ENCODE results near the gene AGPS.
"Not testable (repeated sequence)": the region's sequence is repeated elsewhere in the genome, so short reads cannot be mapped to it uniquely, and the experiment has no call there.

The AGPS gene

DNA sequence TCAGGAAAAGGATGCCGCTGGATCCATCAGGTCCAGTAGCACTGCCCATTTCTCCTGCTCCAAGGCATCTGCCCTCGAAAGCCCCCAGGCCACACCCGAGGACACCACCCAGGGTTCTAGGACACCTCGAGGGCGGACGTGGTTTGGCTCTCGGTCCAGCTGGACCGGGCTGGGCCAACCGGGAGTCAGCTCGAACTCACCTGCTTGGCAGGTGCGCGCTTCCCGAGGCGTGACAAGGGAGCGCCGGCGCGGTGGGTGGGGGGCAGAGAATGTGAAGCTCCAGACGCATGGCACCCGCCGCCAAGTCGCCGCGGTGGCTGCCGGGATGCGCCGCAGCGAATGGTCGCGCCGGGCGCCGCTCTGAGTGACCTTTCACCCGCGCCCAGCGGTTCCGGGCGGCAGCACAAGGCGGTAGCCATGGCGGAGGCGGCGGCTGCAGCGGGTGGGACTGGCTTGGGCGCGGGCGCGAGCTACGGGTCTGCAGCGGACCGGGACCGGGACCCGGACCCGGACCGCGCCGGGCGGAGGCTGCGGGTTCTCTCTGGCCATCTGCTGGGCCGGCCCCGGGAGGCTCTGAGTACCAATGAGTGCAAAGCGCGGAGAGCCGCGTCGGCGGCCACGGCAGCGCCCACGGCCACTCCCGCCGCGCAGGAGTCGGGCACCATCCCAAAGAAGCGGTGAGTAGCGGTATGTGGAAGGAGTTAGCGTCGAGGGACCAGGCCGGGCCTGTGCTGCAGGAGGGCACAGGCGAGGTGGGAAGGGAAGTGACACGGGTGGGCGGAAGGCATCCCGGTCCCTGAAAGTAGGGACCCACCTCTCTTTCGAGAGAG is at the start of gene AGPS:
TSS of gene AGPS (plus strand) at position 401 of the 830 bp plus-strand sequence. CDS start at position 418, 17 bp downstream.
- FAIRE-seq, result no peak

DNA sequence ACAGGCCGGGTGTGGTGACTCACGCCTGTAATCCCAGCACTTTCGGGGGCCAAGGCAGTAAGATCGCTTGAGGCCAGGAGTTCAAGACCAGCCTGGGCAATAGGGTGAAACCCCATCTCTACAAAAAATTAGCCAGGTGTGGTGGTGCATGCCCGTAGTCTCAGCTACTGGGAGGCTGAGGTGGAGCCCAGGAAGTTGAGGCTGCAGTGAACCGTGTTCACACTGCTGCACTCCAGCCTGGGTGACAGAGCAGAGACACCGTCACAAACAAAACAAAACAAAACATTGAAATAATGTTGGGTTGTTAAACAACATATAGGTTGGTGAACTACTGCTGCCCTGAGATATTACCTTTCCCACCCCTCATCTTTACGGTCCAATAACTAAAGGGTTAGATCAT is 48.8 kb upstream of the AGPS start:
- FAIRE-seq, result no peak

DNA sequence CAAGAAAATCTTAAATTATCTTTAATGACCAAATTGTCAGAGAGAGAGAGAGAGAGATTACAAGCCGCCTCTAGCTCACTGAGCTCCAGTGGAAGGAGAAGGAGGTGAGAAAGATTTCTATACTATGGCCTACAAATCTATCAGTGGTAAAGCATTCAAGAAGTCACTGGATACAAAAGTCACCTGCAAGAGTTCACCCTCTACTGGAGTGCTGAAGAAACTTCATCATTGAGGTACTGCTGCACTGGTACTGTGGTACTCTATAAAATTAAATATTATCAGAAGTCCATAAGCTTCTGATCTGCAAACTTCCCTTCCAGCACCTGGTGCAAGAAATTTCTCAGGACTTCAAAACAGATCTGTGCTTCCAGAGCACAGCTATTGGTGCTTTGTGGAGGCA is 48.3 kb upstream of the AGPS start:
- FAIRE-seq, result no peak

DNA sequence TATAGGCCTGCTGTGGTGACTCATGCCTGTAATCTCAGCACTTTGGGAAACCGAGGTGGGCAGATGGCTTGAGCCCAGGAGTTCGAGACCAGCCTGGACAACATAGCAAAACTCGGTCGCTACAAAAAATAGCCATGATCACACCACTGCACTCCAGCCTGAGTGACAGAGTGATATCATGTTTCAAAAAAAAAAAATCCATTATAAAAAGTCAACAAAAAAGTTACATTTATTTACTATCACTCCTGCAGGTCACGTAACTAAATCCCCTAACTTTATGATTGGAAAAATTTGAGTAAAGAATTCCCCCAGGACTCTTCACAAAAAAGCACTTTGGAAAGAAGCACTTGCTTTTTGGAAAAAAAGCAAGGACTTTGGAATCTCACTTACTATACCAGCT is 46.4 kb upstream of the AGPS start:
- FAIRE-seq, result no peak

DNA sequence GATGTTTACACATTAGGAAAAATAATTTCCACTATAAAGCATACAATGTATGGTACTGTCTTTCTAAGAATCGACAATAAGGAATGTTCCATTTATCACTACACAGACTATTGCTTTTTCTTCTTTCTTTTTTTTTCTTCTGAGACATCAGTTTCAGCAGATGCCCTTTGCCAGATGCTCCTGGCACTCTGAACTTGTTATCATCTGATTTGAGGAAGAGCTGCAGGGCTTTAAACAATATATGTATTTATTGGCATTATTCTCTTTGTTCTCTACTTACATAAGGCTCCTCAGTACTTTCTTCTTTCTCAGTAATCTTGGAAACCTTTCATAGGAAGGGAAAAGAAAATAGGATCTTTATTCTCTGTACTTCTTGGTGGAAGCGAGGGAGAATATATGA is 45.0 kb upstream of the AGPS start:
- FAIRE-seq, result no peak

DNA sequence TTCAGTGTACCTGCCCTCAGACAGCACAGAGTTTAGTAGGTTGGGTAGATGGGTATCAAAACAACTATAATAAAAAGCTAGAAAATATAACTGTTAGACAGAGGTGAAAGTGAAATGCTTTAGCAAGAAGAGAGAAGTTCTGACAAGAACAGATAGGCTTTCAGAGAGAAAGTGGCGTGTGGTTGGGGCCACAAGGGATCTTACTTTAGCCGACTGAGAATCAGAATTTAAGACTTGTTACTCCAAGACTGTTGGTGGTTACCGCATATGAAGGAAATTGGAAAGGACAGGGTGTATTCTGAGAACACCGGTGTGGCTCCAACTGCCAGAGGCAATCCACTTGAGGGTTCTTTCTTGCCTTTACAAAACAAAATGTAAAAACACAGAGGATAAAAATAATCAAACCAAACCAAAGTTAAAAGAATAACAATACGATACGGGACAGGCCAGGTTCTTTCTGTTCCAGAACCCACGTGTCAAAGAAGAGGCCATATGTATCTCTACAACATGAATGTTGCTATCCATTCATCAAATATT is 44.4 kb upstream of the AGPS start:
- FAIRE-seq, result no peak

DNA sequence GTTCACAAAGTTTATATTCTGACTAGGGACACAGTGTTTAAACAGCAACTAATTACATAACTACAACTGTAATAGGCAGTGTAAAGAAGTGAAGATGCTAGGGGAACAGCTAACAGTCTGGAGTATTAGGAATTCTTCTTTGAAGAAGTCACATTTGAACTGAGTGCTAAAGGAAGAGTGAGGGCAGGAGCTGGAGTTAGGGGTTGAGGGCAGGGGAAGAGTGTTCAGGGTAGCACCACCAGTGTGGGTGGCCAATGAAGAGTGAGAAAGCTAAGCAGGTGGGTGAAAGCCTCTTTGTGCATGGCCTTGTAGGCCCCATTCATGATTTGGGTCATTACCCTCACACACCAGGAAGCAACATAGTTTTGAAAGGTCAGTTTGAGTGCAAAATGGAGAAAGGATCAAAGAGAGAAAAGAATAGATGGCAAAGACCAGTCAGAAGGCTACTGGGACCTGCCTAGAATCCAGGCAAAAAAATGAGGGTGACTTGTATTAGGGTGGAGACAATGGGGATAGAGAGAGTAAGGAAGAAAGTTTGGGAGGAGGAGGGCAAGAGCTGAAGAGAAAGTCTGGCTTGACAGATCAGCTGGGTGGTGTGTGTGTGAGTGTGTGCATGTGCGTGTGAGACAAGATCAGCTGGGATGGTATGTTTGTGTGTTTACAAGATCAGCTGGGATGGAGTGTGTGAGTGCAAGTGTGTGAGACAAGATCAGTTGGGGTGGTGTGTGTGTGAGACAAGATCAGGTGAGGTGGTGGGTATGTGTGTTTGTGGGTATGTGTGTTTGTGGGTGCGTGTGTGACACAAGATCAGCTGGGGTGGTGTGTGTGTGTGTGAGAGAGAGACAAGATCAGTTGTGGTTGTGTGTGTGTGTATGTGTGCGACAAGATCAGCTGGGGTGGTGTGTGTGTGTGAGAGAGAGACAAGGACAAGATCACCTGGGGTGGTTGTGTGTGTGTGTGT is 43.6 kb upstream of the AGPS start:
- FAIRE-seq, result no peak

DNA sequence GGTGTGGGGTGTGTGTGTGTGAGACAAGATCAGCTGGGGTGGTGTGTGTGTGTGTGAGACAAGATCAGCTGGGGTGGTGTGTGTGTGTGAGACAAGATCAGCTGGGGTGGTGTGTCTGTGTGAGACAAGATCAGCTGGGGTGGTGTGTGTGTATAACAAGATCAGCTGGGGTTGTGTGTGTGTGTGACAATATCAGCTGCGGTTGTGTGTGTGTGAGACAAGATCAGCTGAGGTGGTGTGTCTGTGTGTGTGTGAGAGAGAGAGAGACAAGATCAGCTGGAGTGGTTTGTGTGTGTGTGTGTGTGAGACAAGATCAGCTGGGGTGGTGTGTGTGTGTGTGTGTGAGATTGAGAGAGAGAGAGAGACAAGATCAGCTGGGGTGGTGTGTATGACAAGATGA is 41.9 kb upstream of the AGPS start:
- FAIRE-seq, result not testable (repeated sequence)

DNA sequence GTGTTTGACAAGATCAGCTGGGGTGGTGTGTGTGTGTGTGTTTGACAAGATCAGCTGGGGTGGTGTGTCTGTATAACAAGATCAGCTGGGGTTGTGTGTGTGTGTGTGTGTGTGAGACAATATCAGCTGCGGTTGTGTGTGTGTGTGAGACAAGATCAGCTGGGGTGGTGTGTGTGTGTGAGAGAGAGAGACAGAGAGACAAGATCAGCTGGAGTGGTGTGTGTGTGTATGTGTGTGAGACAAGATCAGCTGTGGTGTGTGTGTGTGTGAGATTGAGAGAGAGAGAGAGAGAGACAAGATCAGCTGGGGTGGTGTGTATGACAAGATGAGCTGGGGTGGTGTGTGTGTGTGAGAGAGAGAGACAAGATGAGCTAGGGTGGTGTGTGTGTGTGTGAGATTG is 41.5 kb upstream of the AGPS start:
- not testable (repeated sequence) for FAIRE-seq

DNA sequence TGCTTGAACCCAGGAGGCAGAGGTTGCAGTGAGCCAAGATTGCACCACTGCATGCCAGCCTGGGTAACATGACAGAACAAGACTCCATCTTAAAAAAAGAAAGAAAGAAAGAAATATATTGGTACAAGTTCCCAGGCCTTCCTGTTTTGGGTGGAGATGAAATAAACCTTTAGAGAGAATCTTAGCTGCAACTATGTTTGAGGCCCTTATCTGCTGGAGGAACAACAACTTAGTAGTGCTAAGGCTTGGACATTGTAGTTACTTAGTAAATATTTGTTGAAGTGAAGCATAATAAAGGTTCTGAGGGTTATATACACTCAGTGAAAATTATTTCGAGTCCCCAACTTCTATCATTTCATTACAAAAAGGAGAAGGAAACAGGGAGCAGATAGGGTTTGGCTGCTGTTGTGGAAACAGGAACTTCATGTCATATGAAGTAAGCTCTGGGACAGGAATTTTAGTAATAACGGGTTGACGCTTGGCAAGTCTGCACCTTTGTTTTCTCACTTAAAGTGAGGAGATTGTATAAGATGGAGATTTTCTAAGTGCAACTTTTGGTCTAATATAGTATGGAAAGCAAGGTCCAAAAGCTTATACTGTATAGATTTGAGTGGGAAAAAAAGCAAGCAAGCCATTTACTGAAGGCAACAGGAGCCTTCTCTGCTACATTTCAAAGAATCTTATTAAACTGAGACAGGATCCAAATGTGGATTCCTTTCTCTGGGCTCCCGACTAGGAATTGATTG is 40.0 kb upstream of the AGPS start:
- FAIRE-seq, result no peak

DNA sequence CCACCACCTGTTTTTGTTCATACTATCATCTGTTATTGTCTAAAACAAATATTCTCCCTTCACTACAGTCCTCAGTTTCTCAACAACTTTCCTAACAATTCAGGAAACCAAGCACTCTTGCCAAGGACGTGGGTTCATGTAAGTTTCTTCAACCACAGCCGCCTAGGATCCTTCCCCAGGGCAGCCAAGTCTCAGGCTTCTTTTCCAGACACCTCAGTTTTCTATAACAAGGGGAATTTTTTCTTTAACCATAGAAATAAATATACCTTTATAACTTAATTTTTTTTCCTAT is 39.4 kb upstream of the AGPS start:
- no peak for FAIRE-seq

DNA sequence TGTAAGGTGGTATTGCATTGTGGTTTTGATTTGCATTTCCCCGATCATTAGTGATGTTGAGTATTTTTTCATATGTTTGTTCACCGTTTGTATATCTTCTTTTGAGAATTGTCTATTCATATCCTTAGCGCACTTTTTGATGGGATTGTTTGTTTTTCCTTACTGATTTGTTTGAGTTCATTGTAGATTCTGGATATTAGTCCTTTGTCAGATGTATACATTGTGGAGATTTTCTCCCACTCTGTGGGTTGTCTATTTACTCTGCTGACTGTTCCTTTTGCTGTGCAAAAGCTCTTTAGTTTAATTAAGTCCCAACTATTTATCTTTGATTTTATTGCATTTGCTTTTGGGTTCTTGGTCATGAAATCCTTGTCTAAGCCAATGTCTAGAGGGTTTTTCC is 38.0 kb upstream of the AGPS start:
- not testable (repeated sequence) for FAIRE-seq

DNA sequence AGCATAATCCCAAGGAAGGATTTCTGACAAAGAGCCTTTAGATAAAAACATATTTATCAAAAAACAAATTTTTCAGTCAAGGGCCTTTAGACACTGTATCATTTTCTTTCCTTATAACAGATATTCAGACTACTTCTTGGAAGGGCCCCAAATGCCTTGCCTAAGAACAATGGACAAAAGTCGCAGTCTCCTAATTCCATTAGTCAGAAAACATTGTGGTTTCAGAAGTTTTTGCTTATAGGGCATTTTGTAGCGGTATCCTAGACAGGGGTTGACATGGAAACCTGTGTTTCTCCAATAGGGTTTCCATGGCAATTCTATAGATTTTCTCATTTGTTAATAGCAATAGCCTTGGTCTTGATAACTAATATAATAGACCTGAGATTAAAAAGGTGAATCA is 36.7 kb upstream of the AGPS start:
- FAIRE-seq, result no peak

DNA sequence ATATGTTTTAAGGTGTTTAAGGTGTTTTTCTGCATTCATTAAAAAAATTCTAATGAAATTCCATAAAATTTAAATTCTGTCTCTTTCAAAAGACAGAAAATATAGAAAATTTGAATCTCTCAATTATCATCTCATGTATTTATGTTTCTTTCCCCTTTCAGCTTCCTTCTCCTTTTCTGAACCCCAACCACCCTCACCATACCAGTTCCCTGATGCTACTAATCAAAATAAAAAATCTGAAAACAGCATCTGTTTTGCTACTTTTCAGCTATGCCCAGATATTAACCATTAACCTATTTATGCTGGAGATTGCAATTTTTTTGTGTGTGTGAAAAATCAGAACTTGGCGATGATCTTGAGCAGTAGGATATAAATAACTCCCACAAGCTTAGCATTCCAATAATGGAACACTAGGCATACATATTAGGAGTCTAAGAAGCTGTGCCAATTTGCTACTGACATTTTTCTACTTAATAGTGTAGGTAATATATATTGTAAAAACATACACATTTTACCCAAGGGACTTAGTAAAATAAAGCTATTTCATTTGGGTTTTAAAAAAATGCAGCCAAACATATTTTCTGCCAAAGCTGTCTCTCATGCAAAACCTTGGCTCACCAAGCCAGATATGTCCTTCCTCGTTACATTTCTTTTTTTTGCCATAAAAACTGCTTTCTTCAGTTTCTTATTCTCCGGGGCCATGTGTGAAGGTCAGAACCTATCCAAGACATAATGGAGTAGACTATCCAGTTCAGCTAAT is 32.6 kb upstream of the AGPS start:
- no peak for FAIRE-seq

DNA sequence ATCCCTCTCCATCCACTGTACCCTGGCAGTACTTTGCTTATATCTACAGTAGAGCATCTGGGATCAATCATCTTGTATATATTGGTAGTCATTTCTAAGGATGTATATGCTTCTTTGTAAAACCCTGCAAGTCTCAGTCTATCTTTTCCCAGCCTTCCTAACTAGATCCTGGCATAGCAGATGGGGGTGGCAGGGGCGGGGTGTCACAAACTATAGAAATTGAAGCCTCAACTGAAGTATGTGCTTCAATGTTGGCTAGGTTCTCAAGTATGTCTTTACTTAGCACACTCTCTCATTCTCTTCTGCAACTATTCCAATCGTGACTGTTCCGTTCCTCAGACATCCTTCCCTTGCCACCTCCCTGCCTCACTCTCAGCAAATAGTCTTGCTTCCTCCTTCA is 30.1 kb upstream of the AGPS start:
- FAIRE-seq, result no peak

DNA sequence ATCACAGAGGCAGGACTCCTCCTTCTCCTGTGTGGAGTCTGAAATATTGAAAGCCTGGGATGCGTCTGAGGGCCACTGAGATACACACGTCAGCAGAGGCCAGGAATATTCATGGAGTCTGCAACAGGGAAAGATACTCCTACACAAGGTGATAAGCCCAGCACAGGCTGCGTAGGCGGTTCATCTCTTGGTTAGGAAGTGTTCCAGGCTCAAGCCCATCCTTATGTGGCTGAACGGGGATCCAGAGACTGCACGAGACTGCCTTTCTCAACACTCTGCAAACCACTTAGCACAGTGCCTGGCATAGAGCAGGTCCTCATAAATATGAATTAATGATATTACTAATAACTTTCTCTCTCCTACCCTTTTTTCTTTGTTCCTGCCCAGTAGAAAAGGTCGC is 29.2 kb upstream of the AGPS start:
- no peak for FAIRE-seq

DNA sequence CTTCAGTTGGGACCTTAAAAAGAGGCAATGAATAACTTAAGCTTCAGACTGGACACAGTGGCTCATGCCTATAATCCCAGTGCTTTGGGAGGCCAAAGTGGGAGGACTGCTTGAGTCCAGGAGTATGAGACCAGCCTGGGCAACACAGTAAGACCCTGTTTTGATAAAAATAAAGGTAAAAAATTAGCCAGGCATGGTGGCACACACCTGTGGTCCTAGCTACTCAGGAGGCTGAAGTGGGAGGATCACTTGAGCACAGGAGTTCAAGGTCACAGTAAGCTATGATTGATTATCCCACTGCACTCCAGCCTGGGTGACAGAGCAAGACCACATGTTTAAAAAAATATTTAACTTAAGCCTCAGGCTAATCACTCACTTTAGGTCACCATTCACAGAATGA is 26.8 kb upstream of the AGPS start:
- FAIRE-seq, result not testable (repeated sequence)

DNA sequence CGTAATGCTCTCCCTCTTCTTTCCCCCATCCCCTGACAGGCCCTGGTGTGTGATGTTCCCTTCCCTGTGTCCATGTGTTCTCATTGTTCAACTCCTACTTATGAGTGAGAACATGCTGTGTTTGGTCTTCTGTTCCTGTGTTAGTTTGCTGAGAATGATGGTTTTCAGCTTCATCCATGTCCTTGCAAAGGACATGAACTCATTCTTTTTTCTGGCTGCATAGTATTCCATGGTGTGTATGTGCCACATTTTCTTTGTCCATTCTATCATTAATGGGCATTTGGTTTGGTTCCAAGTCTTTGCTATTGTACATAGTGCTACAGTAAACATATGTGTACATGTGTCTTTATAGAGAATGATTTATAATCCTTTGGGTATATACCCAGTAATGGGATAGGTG is 24.6 kb upstream of the AGPS start:
- not testable (repeated sequence) for FAIRE-seq

DNA sequence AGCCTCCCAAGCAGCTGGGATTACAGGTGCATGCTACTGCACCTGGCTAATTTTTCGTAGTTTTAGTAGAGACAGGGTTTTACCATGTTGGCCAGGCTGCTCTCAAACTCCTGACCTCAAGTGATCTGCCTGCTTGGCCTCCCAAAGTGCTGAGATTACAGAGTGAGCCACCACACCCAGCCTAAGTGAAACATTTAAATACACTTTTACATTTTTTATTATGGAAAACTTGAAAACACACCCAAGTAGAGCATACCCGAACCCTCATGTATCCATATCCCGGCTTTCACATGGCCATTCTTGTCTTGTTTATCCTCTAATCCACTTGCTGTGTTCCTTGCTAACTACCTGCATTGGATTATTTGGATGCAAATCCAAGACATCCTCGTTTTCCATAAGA is 13.2 kb upstream of the AGPS start:
- no peak for FAIRE-seq

DNA sequence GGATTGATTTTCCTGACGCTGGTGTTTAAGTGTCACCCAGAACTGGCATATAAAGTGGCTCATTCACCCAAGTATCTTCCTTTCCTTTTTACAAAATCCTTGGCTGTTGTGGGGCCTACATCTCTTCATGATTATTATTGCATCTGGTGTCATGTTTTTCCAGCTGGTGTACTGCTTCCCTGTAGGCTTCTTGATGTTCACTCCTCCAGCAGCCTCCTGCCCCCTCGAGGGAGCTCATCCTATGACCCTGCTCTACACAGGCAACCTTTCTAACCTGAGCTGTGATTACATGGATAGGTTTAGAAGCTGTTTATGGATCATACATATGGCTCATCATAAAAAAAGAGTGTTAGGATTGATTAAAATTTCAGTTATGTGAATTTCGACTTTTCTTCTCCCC is 12.4 kb upstream of the AGPS start:
- no peak for FAIRE-seq

DNA sequence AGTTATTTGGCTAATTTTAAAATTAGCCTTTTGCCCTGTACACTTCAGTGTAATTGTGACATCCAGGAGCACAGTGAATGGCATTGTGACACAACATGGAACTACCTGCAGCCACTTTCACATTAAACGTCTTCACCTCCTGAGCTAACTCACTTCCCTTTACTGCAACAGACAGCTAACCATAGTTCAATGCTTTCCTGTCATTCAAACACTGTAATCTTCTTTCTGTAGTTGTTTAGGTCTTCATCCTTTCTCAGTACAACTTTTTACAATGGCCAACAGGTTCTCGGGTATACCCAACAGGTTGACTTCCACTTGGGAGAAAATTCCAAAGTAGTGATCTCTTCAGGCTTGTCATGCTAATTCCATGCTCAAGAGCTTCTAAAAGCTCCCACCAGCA is 8.6 kb upstream of the AGPS start:
- FAIRE-seq, result no peak

DNA sequence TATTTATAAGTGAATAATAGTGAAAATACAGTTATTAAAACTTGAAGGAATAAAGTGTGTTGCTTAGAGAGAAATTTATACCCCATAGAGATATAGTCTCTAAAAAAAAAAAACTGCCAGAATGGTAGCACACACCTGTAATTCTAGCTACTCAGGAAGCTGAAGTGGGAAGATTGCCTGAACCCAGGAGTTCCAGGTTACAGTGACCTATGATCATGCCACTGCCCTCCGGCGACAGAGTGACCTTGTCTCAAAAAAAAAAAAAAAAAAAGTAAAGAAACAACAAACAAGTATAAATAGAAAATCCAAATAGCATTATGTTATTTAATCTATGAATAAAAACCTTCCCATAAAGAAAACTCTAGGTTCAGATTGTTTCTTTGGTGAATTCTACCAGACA is 7.4 kb upstream of the AGPS start:
- FAIRE-seq, result no peak

Measured in A204.1 (cell line).